H1 (cell line): Measurements from ENCODE around the gene RELL1. TPM values are rescaled to one million over a fixed set of nuclear protein-coding genes. Genes with fewer than 3 reads are reported as not detected.

Experiments used
- RAD21 ChIP-seq, 2 experiments: IDR thresholded peaks in 1 of 2; conservative IDR thresholded peaks in 1 of 2; 2 replicates each; pipeline ENCODE4 v1.6.1; 2011; ENCODE audit warnings: low read depth in 2 of 2, low read length in 2 of 2, improper control_type of control experiment in 1 of 2, inconsistent platforms in 1 of 2, mild to moderate bottlenecking in 1 of 2, moderate library complexity in 1 of 2
- polyA plus RNA-seq, 7 experiments: library from polyadenylated mRNA; depleted of rRNA in 3 of 7; stranded (reverse) in 5 of 7; unstranded in 2 of 7; fragments of >200 nt in 5 of 7; fragments of 200-250 nt in 2 of 7; gene quantifications; 1 replicate in 5 of 7; 2 replicates in 1 of 7; 4 replicates in 1 of 7; pipeline versions ENCODE4 v1.2.1 to v1.2.3, GENCODE V29; 2011 to 2013; ENCODE audit warnings: missing spikeins in 2 of 7, mixed read lengths in 2 of 7
- total RNA-seq: library from RNA; stranded (reverse); fragmentation: NEBNext Ultra II Directional; extraction: Animal tissue kit (Norgen Biotek cat#: 25700); gene quantifications from 2 replicates; pipeline ENCODE4 v1.2.1, GENCODE V29; 2021
- TF ChIP-seq, protein P1 (sequence below): IDR thresholded peaks from 2 replicates; pipeline ENCODE4 v1.6.1; 2012; ENCODE audit warnings: low read length, inconsistent platforms
- TF ChIP-seq, protein P2 (sequence below), 3 experiments: IDR thresholded peaks; 1 replicate in 2 of 3; 2 replicates in 1 of 3; pipeline versions ENCODE4 v1.5.1 to v1.6.1; 2011; ENCODE audit warnings: low read length in 3 of 3, mild to moderate bottlenecking in 3 of 3, inconsistent platforms in 2 of 3, low read depth in 1 of 3, moderate library complexity in 1 of 3; ENCODE audit not compliant: insufficient read depth in 1 of 3; ENCODE audit errors: control extremely low read depth in 1 of 3

Gene RELL1
- total and polyA plus RNA-seq, 2 of the 8 experiments (the other 6 are each of a cell fraction or from before 2014, with no cell fraction given): 2.1 to 14.1 TPM

DNA sequence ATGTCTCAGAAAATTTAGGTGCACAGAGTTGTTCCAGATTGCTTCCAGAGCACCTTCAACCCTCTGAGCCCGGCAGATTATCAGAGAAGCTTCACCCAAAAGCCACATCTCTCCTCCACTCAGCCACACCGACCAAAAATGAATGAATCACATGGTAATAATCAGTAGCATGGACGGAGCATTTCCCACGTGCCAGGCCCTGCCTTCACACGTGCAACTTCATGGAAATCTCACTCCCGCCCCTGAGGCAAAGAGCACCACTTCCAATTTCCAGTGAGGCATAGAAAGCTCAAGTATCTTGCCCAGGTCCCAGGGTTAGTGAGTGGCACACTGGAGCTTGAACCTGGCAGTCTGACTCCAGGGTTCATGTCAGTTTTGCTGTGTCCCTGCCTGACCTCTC is 56.5 kb downstream of the RELL1 start (continued):
- no peak for TF ChIP-seq RAD21 (IDR thresholded peaks at IDR 0.05 in 1 of 2, conservative IDR thresholded peaks at IDR 0.05 in 1 of 2; ENCODE audit: low read depth in 2 of 2, low read length in 2 of 2)
- TF ChIP-seq, protein P1, sequence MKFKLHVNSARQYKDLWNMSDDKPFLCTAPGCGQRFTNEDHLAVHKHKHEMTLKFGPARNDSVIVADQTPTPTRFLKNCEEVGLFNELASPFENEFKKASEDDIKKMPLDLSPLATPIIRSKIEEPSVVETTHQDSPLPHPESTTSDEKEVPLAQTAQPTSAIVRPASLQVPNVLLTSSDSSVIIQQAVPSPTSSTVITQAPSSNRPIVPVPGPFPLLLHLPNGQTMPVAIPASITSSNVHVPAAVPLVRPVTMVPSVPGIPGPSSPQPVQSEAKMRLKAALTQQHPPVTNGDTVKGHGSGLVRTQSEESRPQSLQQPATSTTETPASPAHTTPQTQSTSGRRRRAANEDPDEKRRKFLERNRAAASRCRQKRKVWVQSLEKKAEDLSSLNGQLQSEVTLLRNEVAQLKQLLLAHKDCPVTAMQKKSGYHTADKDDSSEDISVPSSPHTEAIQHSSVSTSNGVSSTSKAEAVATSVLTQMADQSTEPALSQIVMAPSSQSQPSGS: no peak
- TF ChIP-seq, protein P2, sequence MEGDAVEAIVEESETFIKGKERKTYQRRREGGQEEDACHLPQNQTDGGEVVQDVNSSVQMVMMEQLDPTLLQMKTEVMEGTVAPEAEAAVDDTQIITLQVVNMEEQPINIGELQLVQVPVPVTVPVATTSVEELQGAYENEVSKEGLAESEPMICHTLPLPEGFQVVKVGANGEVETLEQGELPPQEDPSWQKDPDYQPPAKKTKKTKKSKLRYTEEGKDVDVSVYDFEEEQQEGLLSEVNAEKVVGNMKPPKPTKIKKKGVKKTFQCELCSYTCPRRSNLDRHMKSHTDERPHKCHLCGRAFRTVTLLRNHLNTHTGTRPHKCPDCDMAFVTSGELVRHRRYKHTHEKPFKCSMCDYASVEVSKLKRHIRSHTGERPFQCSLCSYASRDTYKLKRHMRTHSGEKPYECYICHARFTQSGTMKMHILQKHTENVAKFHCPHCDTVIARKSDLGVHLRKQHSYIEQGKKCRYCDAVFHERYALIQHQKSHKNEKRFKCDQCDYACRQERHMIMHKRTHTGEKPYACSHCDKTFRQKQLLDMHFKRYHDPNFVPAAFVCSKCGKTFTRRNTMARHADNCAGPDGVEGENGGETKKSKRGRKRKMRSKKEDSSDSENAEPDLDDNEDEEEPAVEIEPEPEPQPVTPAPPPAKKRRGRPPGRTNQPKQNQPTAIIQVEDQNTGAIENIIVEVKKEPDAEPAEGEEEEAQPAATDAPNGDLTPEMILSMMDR (IDR thresholded peaks at IDR 0.05; ENCODE audit: control extremely low read depth in 1 of 3, insufficient read depth in 1 of 3, low read depth in 1 of 3, low read length in 3 of 3): no peak
